GM10266 (cell line): Measurements from ENCODE around the gene DALRD3.

Experiments used
- DNase-seq: peaks from one replicate; pipeline ENCODE4 v3.0.0; 2012; ENCODE audit errors: extremely low spot score
- TF ChIP-seq, protein P1 (sequence below): IDR thresholded peaks from 2 replicates; pipeline ENCODE4 v1.5.1; 2012; ENCODE audit warnings: mild to moderate bottlenecking, low read depth; ENCODE audit not compliant: control insufficient read depth, insufficient read depth; ENCODE audit errors: missing control alignments

Gene DALRD3

DNA sequence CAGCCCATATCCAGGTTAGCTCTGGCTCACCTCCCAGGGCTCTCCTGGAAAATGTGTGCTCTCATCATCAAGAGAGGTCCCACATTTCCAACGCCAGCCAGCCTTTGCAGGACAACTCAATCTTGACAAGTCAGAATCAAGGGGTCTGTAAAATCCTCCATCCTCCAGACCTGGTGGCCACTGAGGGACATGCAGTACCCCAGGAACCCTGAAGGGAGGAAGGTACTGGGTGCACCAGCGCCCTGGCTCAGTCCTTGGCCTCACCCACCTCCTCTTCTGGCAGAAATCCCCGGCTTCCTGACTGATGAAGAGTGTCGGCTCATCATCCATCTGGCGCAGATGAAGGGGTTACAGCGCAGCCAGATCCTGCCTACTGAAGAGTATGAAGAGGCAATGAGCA, 17.2 kb downstream of the DALRD3 start:
- DNase-seq = no peak
- TF ChIP-seq, protein P1, sequence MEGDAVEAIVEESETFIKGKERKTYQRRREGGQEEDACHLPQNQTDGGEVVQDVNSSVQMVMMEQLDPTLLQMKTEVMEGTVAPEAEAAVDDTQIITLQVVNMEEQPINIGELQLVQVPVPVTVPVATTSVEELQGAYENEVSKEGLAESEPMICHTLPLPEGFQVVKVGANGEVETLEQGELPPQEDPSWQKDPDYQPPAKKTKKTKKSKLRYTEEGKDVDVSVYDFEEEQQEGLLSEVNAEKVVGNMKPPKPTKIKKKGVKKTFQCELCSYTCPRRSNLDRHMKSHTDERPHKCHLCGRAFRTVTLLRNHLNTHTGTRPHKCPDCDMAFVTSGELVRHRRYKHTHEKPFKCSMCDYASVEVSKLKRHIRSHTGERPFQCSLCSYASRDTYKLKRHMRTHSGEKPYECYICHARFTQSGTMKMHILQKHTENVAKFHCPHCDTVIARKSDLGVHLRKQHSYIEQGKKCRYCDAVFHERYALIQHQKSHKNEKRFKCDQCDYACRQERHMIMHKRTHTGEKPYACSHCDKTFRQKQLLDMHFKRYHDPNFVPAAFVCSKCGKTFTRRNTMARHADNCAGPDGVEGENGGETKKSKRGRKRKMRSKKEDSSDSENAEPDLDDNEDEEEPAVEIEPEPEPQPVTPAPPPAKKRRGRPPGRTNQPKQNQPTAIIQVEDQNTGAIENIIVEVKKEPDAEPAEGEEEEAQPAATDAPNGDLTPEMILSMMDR = no peak

DNA sequence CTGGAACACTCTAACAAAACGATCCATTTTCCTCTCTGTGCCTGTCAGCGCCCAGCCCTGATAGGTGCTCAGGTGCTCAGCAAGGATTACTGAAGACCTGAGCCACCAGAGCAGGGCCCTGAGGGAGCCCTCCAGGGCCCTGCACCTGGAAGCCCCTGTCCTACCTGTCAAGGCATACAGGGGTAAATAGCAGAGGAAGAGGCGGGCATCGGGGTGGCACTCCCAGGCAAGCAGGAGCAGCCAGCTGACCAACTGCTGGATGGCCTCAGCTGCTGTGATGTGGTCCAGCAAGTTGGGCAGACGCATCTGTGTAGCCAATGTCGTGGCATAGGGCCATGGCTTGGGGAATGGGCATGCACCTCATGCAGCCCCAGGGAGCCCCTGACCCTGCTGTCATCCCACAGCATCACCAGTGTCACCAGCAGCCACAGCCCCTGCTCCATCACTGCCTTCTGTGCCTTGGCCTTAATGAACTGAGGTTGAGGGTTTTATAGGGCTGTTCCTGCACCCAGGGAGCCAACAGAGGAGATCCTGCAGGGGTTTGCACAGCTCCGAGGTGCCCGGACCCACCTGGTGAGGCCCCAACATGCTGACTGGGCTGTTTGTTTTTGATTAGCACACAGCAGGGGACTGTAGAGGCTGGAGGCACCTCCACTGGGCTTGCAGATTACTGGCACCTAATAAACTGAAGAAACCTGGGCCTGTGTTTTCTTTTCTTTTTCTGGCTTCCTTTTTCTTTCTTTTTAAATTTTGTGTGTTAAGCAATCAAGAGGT, 19.1 kb downstream of the DALRD3 start:
- no peak for DNase-seq
- TF ChIP-seq, protein P1 = no peak

DNA sequence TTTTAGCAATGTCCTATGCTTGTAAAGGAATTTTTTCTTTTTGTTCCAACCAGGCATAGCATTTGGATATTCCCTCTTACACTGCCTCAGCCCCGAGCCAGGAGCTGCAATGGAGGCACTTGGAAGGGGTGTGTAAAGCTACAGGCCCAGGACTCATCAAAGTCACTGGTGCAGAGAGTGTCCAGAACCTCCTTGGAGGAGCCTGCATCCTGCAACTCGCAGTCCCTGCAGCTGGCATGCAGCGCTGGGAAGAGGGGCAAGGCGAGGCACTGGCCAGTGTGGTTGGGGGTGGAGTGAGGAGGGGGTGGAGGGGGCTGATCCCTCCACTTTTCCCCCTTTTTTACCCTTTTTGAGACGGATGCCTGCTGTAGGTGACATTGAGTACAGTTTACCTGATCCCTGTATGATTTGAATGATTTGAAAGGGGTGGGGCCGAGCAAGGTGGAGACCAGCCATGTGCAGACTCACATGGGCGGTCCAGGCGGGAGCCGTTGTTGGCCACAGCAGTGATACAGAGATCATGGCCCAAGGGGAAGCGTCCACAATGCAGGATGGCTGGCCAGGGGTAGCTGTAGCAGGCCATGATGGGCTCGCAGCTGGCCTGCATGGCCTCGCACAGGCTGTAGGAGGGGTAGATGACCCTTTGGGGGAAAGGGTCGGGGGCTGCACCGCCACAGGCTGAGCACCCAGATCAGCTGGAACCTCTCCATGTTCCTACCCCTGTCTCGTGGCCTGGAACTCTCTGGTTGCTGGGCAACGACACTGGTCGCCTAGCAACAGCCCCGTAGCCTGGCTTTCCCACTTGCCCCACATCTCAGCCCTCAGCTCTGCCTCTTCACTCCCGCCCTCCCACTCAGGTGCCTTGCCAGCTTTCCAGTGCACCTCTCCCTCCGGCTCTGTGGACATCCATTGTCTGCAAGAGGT, 20.4 kb downstream of the DALRD3 start:
- TF ChIP-seq, protein P1 = no peak
- DNase-seq = no peak

DNA sequence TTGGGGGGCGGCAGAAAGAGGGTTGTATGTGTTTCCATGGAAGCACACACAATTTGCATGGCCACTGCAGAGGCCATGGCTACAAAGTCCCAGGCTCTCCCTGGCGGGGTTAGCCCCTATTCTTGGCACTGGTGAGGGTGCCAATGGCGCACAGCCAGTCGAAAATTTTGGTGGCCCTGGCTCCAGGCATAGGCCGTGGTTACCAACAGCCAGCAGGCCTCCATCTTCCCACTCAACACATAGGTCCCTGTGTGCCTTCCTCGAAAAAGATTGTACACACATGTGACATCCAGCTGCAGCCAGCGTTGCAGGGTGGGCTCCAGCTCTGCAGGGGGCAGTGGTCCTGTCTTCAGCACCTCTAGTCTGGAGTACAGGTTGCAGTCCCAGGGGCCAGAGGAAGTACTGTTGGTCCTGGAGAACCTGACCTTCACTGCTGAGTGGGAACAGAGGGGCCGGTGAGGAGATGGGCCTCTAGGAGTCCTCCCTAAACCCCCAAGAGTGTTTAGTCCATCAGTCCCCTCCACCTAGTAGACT, 21.2 kb downstream of the DALRD3 start:
- DNase-seq = no peak
- TF ChIP-seq, protein P1 = no peak

DNA sequence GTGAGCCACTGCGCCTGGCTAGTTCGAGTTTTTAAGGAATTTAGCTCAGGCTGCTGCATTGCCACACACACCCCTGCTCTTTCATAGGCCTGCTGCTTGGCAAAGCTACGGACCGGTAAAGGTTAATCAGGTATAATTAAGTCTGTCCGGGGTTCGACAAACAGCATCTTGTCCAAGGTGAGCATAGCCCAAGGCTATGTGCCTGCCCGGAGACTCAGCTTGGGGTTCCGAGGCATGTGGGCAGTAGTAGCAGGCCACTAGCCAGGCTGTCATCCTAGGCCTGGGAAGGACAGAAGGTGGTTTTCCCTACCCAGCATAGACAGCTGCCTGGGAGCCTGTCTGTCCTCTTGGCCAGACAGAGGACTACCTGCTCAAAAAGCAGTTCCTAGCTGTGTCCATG, 21.7 kb downstream of the DALRD3 start:
- TF ChIP-seq, protein P1 = no peak
- DNase-seq = no peak

DNA sequence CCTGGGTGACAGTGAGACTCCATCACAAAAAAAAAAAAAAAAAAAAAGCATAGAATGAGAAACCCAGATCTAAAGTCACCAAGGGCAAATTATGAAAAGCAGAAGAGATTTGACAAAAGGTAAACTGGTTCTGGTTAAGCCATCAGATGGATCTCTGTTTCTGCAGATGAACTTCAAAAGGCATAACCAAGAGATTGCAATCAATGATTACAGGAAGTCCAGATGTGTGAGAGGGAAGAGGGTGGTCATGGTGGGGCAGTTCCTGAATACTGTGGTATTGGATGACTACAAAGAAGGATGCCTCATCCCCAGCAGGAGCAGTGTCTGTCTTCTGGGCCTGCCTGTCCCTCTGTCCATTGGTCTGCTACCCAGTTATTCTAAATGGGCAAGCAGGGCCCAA, 24.5 kb downstream of the DALRD3 start:
- DNase-seq = no peak
- TF ChIP-seq, protein P1 = no peak
